ENCODE results near the gene CIZ1. TPM values are rescaled to one million over a fixed set of nuclear protein-coding genes. Genes with fewer than 3 reads are reported as not detected.

Gene CIZ1
- polyA plus RNA-seq, 1 of the 3 experiments (the other 2 are of a cell fraction), result 37.0 TPM

GRCh38 chr9:128139621-128140020 lies 51.8 kb downstream of the CIZ1 start:
- TF ChIP-seq CTCF (IDR thresholded peaks at IDR 0.05) (no peak), RFX5 (IDR thresholded peaks at IDR 0.05; ENCODE audit: low read length) (no peak), RAD21 (IDR thresholded peaks at IDR 0.05; ENCODE audit: low read length) (no peak), JUND (IDR thresholded peaks at IDR 0.05) (no peak), ELF1 (IDR thresholded peaks at IDR 0.05) (no peak)
- H3K79me2 ChIP-seq (ENCODE audit: insufficient read depth), result no peaks in the 10 kb centered on the region
- no peaks in the 10 kb centered on the region for H4K20me1 ChIP-seq (ENCODE audit: insufficient read depth)
- H3K36me3 ChIP-seq (replicated peaks in 1 of 2; ENCODE audit: control insufficient read depth in 1 of 2, insufficient read depth in 2 of 2, low read length in 1 of 2), result no peaks in the 10 kb centered on the region
- H2AFZ ChIP-seq (ENCODE audit: low read depth), result no peak overlapping the region
- no peak overlapping the region for H3K4me3 ChIP-seq (ENCODE audit: low read depth in 2 of 2, low read length in 1 of 2)
- H3K27ac ChIP-seq (ENCODE audit: low read depth in 2 of 2, low read length in 1 of 2), result no peak overlapping the region
- no peaks in the 10 kb centered on the region for H3F3A ChIP-seq (replicated peaks; ENCODE audit: insufficient read depth)
- ChIA-PET POLR2A (no interaction called here), CTCF (no interaction called here)
- H3K9ac ChIP-seq, result no peak overlapping the region
- no peaks in the 10 kb centered on the region for H3K27me3 ChIP-seq (ENCODE audit: insufficient read depth)
- no peak overlapping the region for H3K4me2 ChIP-seq
- DNase-seq, result no peak
- no peaks in the 10 kb centered on the region for H3K9me3 ChIP-seq
- H3K4me1 ChIP-seq (ENCODE audit: control insufficient read depth in 1 of 2, insufficient read depth in 2 of 2, low read depth in 1 of 2, low read length in 1 of 2), result peaks cover 0 to 3% of the 10 kb centered on the region in 2 experiments; a peak in 1 of 4 replicates
- no peaks in the 10 kb centered on the region for H3K9me2 ChIP-seq
- 73% methylated on average over 4 of the region's 16 CpGs for WGBS (ENCODE audit: low lambda C conversion rate)

- Histone ChIP-seq H3K27me3 (ENCODE audit: insufficient read depth) (no peaks in the 10 kb centered on the region), H3K79me2 (ENCODE audit: insufficient read depth) (no peaks in the 10 kb centered on the region), H3K9ac (no peak overlapping the region), H2AFZ (ENCODE audit: low read depth) (no peak overlapping the region), H3K27ac (ENCODE audit: low read depth in 2 of 2, low read length in 1 of 2) (no peak overlapping the region), H3K4me1 (ENCODE audit: control insufficient read depth in 1 of 2, insufficient read depth in 2 of 2, low read depth in 1 of 2, low read length in 1 of 2) (peaks cover 0 to 3% of the 10 kb centered on the region in 2 experiments; a peak in 1 of 4 replicates), H3K4me2 (no peak overlapping the region), H3K9me3 (no peaks in the 10 kb centered on the region), H3F3A (replicated peaks; ENCODE audit: insufficient read depth) (no peaks in the 10 kb centered on the region), H3K36me3 (replicated peaks in 1 of 2; ENCODE audit: control insufficient read depth in 1 of 2, insufficient read depth in 2 of 2, low read length in 1 of 2) (no peaks in the 10 kb centered on the region), H3K4me3 (ENCODE audit: low read depth in 2 of 2, low read length in 1 of 2) (no peak overlapping the region), H4K20me1 (ENCODE audit: insufficient read depth) (no peaks in the 10 kb centered on the region), H3K9me2 (no peaks in the 10 kb centered on the region)
- ChIA-PET POLR2A (no interaction called here), CTCF (no interaction called here)
- no peak for DNase-seq
- WGBS (ENCODE audit: low lambda C conversion rate), result 83% methylated on average over 1 of the region's 3 CpGs
- no peak for TF ChIP-seq RFX5 (IDR thresholded peaks at IDR 0.05; ENCODE audit: low read length)
- TF ChIP-seq RAD21 (IDR thresholded peaks at IDR 0.05; ENCODE audit: low read length), result no peak
- no peak for TF ChIP-seq GABPA (IDR thresholded peaks at IDR 0.05; ENCODE audit: low read depth)
- TF ChIP-seq CTCF (IDR thresholded peaks at IDR 0.05), result no peak
- TF ChIP-seq USF2 (IDR thresholded peaks at IDR 0.05; ENCODE audit: borderline replicate concordance, low read depth, low read length), result no peak
- no peak for TF ChIP-seq RCOR1 (IDR thresholded peaks at IDR 0.05; ENCODE audit: low read length)
- no peak for TF ChIP-seq USF1 (IDR thresholded peaks at IDR 0.05; ENCODE audit: borderline replicate concordance, low read depth)
- no peak for TF ChIP-seq FOXJ3 (CRISPR knock-in tag; IDR thresholded peaks at IDR 0.05)
Measured at GRCh38 chr9:128138001-128138400, 53.4 kb downstream of the CIZ1 start.

Data from SK-N-SH (cell line).